ENCODE measurements around the gene SLC30A10. TPM values are rescaled to one million over a fixed set of nuclear protein-coding genes. Genes with fewer than 3 reads are reported as not detected.

The SLC30A10 gene
- total RNA-seq, 2 donors from 2014 or later = 0.52 TPM; not detected in 1

GRCh38 chr1:219917851-219918466 is 10.4 kb downstream of the SLC30A10 start:
- Histone ChIP-seq H3K36me3 (replicated peaks in 1 of 2; ENCODE audit: insufficient read depth in 1 of 2, low read depth in 2 of 2) (no peaks in the 10 kb centered on the region), H3K27ac (no peak overlapping the region), H3K4me3 (no peak overlapping the region), H3K27me3 (no peaks in the 10 kb centered on the region), H3K9me3 (no peaks in the 10 kb centered on the region), H3K4me1 (no peaks in the 10 kb centered on the region)
- intact Hi-C loops (cut with DNase I) = no loop called here
- DNase-seq = no peak
- WGBS, 2 donors = 80 to 81% methylated on average over 9 to 10 of the region's 10 CpGs
- ATAC-seq = no peak
- TF ChIP-seq CTCF (IDR thresholded peaks at IDR 0.05) (no peak), POLR2A (IDR thresholded peaks at IDR 0.05) (no peak)

GRCh38 chr1:219917281-219917680 is 11.1 kb downstream of the SLC30A10 start:
- DNase-seq (no peak), ATAC-seq (no peak)
- Histone ChIP-seq H3K27ac (no peak overlapping the region), H3K27me3 (no peaks in the 10 kb centered on the region), H3K4me1 (no peaks in the 10 kb centered on the region), H3K36me3 (replicated peaks in 1 of 2; ENCODE audit: insufficient read depth in 1 of 2, low read depth in 2 of 2) (no peaks in the 10 kb centered on the region), H3K4me3 (no peak overlapping the region), H3K9me3 (no peaks in the 10 kb centered on the region)
- no peak for TF ChIP-seq POLR2A (IDR thresholded peaks at IDR 0.05)
- TF ChIP-seq CTCF (IDR thresholded peaks at IDR 0.05) = no peak
- 91 to 95% methylated on average over 1 of the region's 1 CpG for WGBS, 2 donors
- intact Hi-C loops (cut with DNase I) = no loop called here

GRCh38 chr1:219916257-219916656 is 12.1 kb downstream of the SLC30A10 start:
- Histone ChIP-seq H3K4me1 (no peaks in the 10 kb centered on the region), H3K36me3 (replicated peaks in 1 of 2; ENCODE audit: insufficient read depth in 1 of 2, low read depth in 2 of 2) (no peaks in the 10 kb centered on the region), H3K9me3 (no peaks in the 10 kb centered on the region), H3K27me3 (no peaks in the 10 kb centered on the region), H3K4me3 (no peak overlapping the region), H3K27ac (no peak overlapping the region)
- TF ChIP-seq CTCF (IDR thresholded peaks at IDR 0.05) (no peak), POLR2A (IDR thresholded peaks at IDR 0.05) (no peak)
- no peak for ATAC-seq
- WGBS, 2 donors = 92 to 93% methylated on average over 1 of the region's 1 CpG
- no peak for DNase-seq
- intact Hi-C loops (cut with DNase I) = no loop called here

GRCh38 chr1:219913005-219913770 is 15.2 kb downstream of the SLC30A10 start:
- Histone ChIP-seq H3K9me3 (no peaks in the 10 kb centered on the region), H3K27ac (no peak overlapping the region), H3K27me3 (no peaks in the 10 kb centered on the region), H3K4me1 (no peaks in the 10 kb centered on the region), H3K36me3 (replicated peaks in 1 of 2; ENCODE audit: insufficient read depth in 1 of 2, low read depth in 2 of 2) (no peaks in the 10 kb centered on the region), H3K4me3 (no peak overlapping the region)
- no peak for DNase-seq
- no peak for TF ChIP-seq POLR2A (IDR thresholded peaks at IDR 0.05)
- no peak for TF ChIP-seq CTCF (IDR thresholded peaks at IDR 0.05)
- ATAC-seq = no peak
- intact Hi-C loops (cut with DNase I) = no loop called here

GRCh38 chr1:219910716-219911115 is 17.6 kb downstream of the SLC30A10 start:
- no peak overlapping the region for H3K4me3 ChIP-seq
- H3K27me3 ChIP-seq = no peaks in the 10 kb centered on the region
- no peak overlapping the region for H3K27ac ChIP-seq
- 55 to 62% methylated on average over 6 of the region's 6 CpGs for WGBS, 2 donors
- no peaks in the 10 kb centered on the region for H3K4me1 ChIP-seq
- DNase-seq (no peak), ATAC-seq (no peak)
- H3K9me3 ChIP-seq = no peaks in the 10 kb centered on the region
- H3K36me3 ChIP-seq (replicated peaks in 1 of 2; ENCODE audit: insufficient read depth in 1 of 2, low read depth in 2 of 2) = no peaks in the 10 kb centered on the region
- intact Hi-C loops (cut with DNase I) = no loop called here
- TF ChIP-seq POLR2A (IDR thresholded peaks at IDR 0.05) (no peak), CTCF (IDR thresholded peaks at IDR 0.05) (no peak)

Measured in body of pancreas (tissue), 4 donors.